H9 (cell line): Measurements from ENCODE around the gene TACC2. TPM values are rescaled to one million over a fixed set of nuclear protein-coding genes. Genes with fewer than 3 reads are reported as not detected.

Experiments
- DNase-seq: peaks from one replicate; pipeline ENCODE4 v3.0.0-alpha.2; 2017
- H2AFZ ChIP-seq: one replicate; pipeline ENCODE4 v1.6.1; 2013; ENCODE audit warnings: mild to moderate bottlenecking, low read length, control low read depth, moderate library complexity
- H2AK5ac ChIP-seq: 2 replicates; pipeline ENCODE4 v1.6.1; 2013; ENCODE audit warnings: low read length, control low read depth, mixed read lengths; ENCODE audit not compliant: insufficient read length
- H2BK120ac ChIP-seq: one replicate; pipeline ENCODE4 v1.6.1; 2013; ENCODE audit warnings: low read depth, mild to moderate bottlenecking, low read length, control low read depth, inconsistent platforms; ENCODE audit not compliant: poor library complexity, severe bottlenecking
- H2BK12ac ChIP-seq: 2 replicates; pipeline ENCODE4 v1.6.1; 2013; ENCODE audit warnings: low read length, control low read depth, mixed read lengths, low read depth; ENCODE audit not compliant: insufficient read length
- H2BK15ac ChIP-seq: 2 replicates; pipeline ENCODE4 v1.6.1; 2013; ENCODE audit warnings: low read depth, low read length, control low read depth
- H2BK20ac ChIP-seq: one replicate; pipeline ENCODE4 v1.6.1; 2013; ENCODE audit warnings: low read depth, mild to moderate bottlenecking, low read length, control low read depth, inconsistent platforms; ENCODE audit not compliant: poor library complexity, severe bottlenecking
- H2BK5ac ChIP-seq: 2 replicates; pipeline ENCODE4 v1.6.1; 2013; ENCODE audit warnings: low read length, control low read depth, mixed read lengths; ENCODE audit not compliant: insufficient read length
- H3K14ac ChIP-seq: 2 replicates; pipeline ENCODE4 v1.6.1; 2013; ENCODE audit warnings: low read length, control low read depth; ENCODE audit not compliant: insufficient read depth
- H3K18ac ChIP-seq: 2 replicates; pipeline ENCODE4 v1.6.1; 2013; ENCODE audit warnings: low read depth, mild to moderate bottlenecking, mixed read lengths, low read length, control low read depth; ENCODE audit not compliant: insufficient read length
- H3K23ac ChIP-seq: 2 replicates; pipeline ENCODE4 v1.6.1; 2013; ENCODE audit warnings: low read length, control low read depth, mixed read lengths, low read depth; ENCODE audit not compliant: insufficient read length
- H3K23me2 ChIP-seq: 2 replicates; pipeline ENCODE4 v1.6.1; 2013; ENCODE audit warnings: low read depth, mild to moderate bottlenecking, mixed read lengths, low read length, control low read depth; ENCODE audit not compliant: insufficient read length, poor library complexity, severe bottlenecking
- H3K27ac ChIP-seq: 2 replicates; pipeline ENCODE4 v1.5.1; 2013; ENCODE audit warnings: low read length, control low read depth, mixed read lengths, low read depth; ENCODE audit not compliant: insufficient read length
- H3K27me3 ChIP-seq: 2 replicates; pipeline ENCODE4 v1.6.1; 2013; ENCODE audit warnings: low read length, control low read depth, inconsistent platforms; ENCODE audit not compliant: insufficient read depth
- H3K4ac ChIP-seq: 2 replicates; pipeline ENCODE4 v1.6.1; 2013; ENCODE audit warnings: low read depth, mild to moderate bottlenecking, control low read depth, inconsistent platforms, low read length, moderate library complexity
- H3K4me1 ChIP-seq: 2 replicates; pipeline ENCODE4 v1.6.1; 2013; ENCODE audit warnings: low read length, control low read depth, inconsistent platforms; ENCODE audit not compliant: insufficient read depth
- H3K4me2 ChIP-seq: 2 replicates; pipeline ENCODE4 v1.6.1; 2013; ENCODE audit warnings: low read length, control low read depth, mixed read lengths; ENCODE audit not compliant: insufficient read length, insufficient read depth
- H3K56ac ChIP-seq: 2 replicates; pipeline ENCODE4 v1.6.1; 2013; ENCODE audit warnings: low read depth, mild to moderate bottlenecking, mixed read lengths, low read length, control low read depth; ENCODE audit not compliant: insufficient read length
- H3K79me1 ChIP-seq: 2 replicates; pipeline ENCODE4 v1.6.1; 2013; ENCODE audit warnings: low read depth, mild to moderate bottlenecking, moderate library complexity, low read length, control low read depth, inconsistent platforms; ENCODE audit not compliant: insufficient read depth, poor library complexity, severe bottlenecking
- H3K79me2 ChIP-seq: 2 replicates; pipeline ENCODE4 v1.6.1; 2013; ENCODE audit warnings: low read length, control low read depth, inconsistent platforms; ENCODE audit not compliant: insufficient read depth
- H3K9ac ChIP-seq: 2 replicates; pipeline ENCODE4 v1.6.1; 2013; ENCODE audit warnings: low read length, control low read depth, mixed read lengths; ENCODE audit not compliant: insufficient read length; ENCODE audit errors: extremely low read depth
- H3K9me3 ChIP-seq: one replicate; pipeline ENCODE4 v1.6.1; 2013; ENCODE audit warnings: low read depth, low read length, inconsistent platforms; ENCODE audit not compliant: control insufficient read depth
- H3T11ph ChIP-seq: one replicate; pipeline ENCODE4 v1.6.1; 2013; ENCODE audit warnings: mild to moderate bottlenecking, low read length, control low read depth, inconsistent platforms
- H4K20me1 ChIP-seq: one replicate; pipeline ENCODE4 v1.6.1; 2013; ENCODE audit not compliant: control insufficient read depth, insufficient read length, insufficient read depth
- H4K5ac ChIP-seq: 2 replicates; pipeline ENCODE4 v1.6.1; 2013; ENCODE audit warnings: low read depth, mild to moderate bottlenecking, mixed read lengths, low read length, control low read depth; ENCODE audit not compliant: insufficient read length
- H4K8ac ChIP-seq: replicated peaks from 2 replicates; pipeline ENCODE4 v1.6.1; 2013; ENCODE audit warnings: low read length, control low read depth, mixed read lengths, low read depth; ENCODE audit not compliant: insufficient read length
- H4K91ac ChIP-seq: 2 replicates; pipeline ENCODE4 v1.6.1; 2013; ENCODE audit warnings: low read depth, mild to moderate bottlenecking, moderate library complexity, mixed read lengths, low read length, control low read depth; ENCODE audit not compliant: insufficient read length
- H3K27ac Mint-ChIP-seq, 3 experiments: 2 replicates in 2 of 3; 3 replicates in 1 of 3; pipeline ENCODE4 v1.8.0; 2020 to 2021; ENCODE audit warnings: mixed read lengths in 3 of 3, mild to moderate bottlenecking in 1 of 3, moderate library complexity in 1 of 3
- H3K27me3 Mint-ChIP-seq: 2 replicates; pipeline ENCODE4 v1.8.0; 2021; ENCODE audit warnings: low read depth, mild to moderate bottlenecking, moderate library complexity, mixed read lengths
- H3K36me3 Mint-ChIP-seq, 3 experiments: 2 replicates in 2 of 3; 3 replicates in 1 of 3; pipeline ENCODE4 v1.8.0; 2020 to 2021; ENCODE audit warnings: low read depth in 3 of 3, mixed read lengths in 3 of 3; ENCODE audit not compliant: insufficient read depth in 1 of 3
- H3K4me1 Mint-ChIP-seq, 2 experiments: 2 replicates each; pipeline ENCODE4 v1.8.0; 2020; ENCODE audit warnings: mixed read lengths in 2 of 2
- H3K4me3 Mint-ChIP-seq, 2 experiments: 2 replicates in 1 of 2; 3 replicates in 1 of 2; pipeline ENCODE4 v1.8.0; 2020 to 2021; ENCODE audit warnings: mild to moderate bottlenecking in 2 of 2, mixed read lengths in 2 of 2, moderate library complexity in 1 of 2
- H3K9me3 Mint-ChIP-seq, 2 experiments: 2 replicates in 1 of 2; 3 replicates in 1 of 2; pipeline ENCODE4 v1.8.0; 2020; ENCODE audit warnings: mild to moderate bottlenecking in 2 of 2, mixed read lengths in 2 of 2, moderate library complexity in 1 of 2
- CTCF ChIP-seq: fragments of 200-600 bp; sonication (generic); conservative IDR thresholded peaks from 3 replicates; pipeline ENCODE4 v1.8.0; 2021; ENCODE audit warnings: antibody characterized with exemption, mild to moderate bottlenecking
- WGBS: extraction: QIAGEN DNeasy Blood & Tissue Kit; methylation state at CpG from one replicate; pipeline ENCODE4 v1.1.7; 2013; ENCODE audit warnings: missing lambda C conversion rate, low lambda C conversion rate, mixed read lengths; ENCODE audit not compliant: insufficient read length; ENCODE audit errors: extremely low coverage; 5-methylcytosine and 5-hydroxymethylcytosine counted together
- total RNA-seq: library from RNA; stranded (reverse); gene quantifications from 2 replicates; pipeline ENCODE4 v1.2.1, GENCODE V29; 2021

Gene TACC2
- total RNA-seq, 1 experiment from 2014 or later: 58.1 TPM

GRCh38 chr10:122049076-122049475 lies 60.1 kb downstream of the TACC2 start:
- H3K36me3 Mint-ChIP-seq: no peaks in the 10 kb centered on the region; a peak in 2 of 7 replicates
- Histone ChIP-seq H3K18ac (no peak overlapping the region), H3K27me3 (no peaks in the 10 kb centered on the region), H3K79me1 (no peaks in the 10 kb centered on the region), H3K27ac (no peak overlapping the region), H2BK12ac (no peak overlapping the region), H3K4me1 (peaks cover 2% of the 10 kb centered on the region; the same call in 1 of the 2 replicates), H2AK5ac (no peak overlapping the region), H2BK15ac (no peak overlapping the region), H3K14ac (no peak overlapping the region; the same call in 1 of the 2 replicates), H3K23ac (no peak overlapping the region), H3K56ac (no peak overlapping the region), H2AFZ (no peak overlapping the region), H3K4ac (no peak overlapping the region), H4K91ac (no peak overlapping the region), H3K4me2 (no peak overlapping the region), H4K5ac (no peak overlapping the region), H3T11ph (no peak overlapping the region), H2BK120ac (no peak overlapping the region), H4K8ac (no peak overlapping the region), H4K20me1 (no peaks in the 10 kb centered on the region), H3K9ac (no peak overlapping the region), H3K79me2 (no peaks in the 10 kb centered on the region), H3K23me2 (no peaks in the 10 kb centered on the region), H3K9me3 (no peaks in the 10 kb centered on the region), H2BK5ac (no peak overlapping the region), H2BK20ac (no peak overlapping the region)
- peaks cover 0 to 2% of the 10 kb centered on the region in 2 experiments; a peak in 1 of 5 replicates for H3K9me3 Mint-ChIP-seq
- no peaks in the 10 kb centered on the region for H3K27me3 Mint-ChIP-seq
- TF ChIP-seq CTCF: no peak
- DNase-seq: no peak
- H3K4me3 Mint-ChIP-seq: no peak overlapping the region
- H3K4me1 Mint-ChIP-seq: peaks cover 40 to 42% of the 10 kb centered on the region in 2 experiments
- WGBS: no CpG with 5 or more reads among the region's 9 CpGs
- no peak overlapping the region; a peak in 1 of 7 replicates for H3K27ac Mint-ChIP-seq
